GM12874 (cell line): Measurements from ENCODE around the gene PNPLA2.

Experiments
- TF ChIP-seq, protein P1 (sequence below): IDR thresholded peaks from 2 replicates; pipeline ENCODE4 v1.5.1; 2011; ENCODE audit warnings: low read depth, mild to moderate bottlenecking, control low read depth, low read length, moderate library complexity; ENCODE audit not compliant: insufficient read depth

PNPLA2 gene

DNA sequence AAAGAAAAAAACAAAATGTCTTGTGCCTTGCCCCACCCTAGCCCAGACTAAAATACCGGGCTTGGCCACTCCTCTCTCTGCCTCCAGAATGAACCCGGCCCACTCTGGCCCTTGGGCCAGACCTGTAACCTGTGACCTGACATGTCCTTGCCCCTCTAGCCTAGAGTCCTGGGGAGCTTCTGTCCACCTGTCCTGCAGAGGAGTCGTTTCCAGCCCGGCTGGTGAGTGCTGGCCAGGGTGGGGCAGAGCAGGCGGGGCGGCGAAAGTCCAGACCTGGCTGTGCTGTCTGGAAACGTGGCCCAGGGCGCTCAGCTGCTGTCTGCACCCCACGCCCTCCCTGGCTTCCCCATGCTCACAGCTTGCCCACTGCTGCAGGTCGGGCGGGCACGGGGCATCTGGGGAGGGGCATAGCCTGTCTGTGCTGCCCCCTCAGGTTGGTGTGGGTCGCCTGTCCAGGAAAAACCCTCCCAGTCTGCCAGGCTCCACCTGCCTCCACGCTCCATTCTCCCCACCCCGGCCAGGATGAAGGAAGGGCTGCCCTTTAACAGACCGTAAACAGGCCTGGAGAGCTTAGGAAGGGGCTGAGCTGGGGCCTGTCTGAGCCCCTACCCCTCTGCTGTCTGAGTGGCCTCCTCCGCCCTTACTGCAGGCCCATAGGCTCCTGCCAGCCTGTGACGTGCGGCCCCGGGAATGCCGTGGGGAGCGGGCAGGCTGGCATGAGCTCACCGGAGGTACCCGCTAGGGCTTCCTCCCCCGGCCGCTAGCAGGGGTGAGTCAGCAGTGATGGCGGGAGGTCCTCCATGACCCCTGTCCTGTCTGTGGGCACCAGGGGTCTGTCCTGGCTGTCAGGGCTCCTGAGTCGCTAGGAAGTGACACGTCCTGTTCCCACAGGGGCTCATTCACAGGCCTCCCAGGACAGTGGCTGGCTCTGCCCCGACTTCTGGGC, 15.9 kb downstream of the PNPLA2 start:
- TF ChIP-seq, protein P1, sequence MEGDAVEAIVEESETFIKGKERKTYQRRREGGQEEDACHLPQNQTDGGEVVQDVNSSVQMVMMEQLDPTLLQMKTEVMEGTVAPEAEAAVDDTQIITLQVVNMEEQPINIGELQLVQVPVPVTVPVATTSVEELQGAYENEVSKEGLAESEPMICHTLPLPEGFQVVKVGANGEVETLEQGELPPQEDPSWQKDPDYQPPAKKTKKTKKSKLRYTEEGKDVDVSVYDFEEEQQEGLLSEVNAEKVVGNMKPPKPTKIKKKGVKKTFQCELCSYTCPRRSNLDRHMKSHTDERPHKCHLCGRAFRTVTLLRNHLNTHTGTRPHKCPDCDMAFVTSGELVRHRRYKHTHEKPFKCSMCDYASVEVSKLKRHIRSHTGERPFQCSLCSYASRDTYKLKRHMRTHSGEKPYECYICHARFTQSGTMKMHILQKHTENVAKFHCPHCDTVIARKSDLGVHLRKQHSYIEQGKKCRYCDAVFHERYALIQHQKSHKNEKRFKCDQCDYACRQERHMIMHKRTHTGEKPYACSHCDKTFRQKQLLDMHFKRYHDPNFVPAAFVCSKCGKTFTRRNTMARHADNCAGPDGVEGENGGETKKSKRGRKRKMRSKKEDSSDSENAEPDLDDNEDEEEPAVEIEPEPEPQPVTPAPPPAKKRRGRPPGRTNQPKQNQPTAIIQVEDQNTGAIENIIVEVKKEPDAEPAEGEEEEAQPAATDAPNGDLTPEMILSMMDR: no peak

DNA sequence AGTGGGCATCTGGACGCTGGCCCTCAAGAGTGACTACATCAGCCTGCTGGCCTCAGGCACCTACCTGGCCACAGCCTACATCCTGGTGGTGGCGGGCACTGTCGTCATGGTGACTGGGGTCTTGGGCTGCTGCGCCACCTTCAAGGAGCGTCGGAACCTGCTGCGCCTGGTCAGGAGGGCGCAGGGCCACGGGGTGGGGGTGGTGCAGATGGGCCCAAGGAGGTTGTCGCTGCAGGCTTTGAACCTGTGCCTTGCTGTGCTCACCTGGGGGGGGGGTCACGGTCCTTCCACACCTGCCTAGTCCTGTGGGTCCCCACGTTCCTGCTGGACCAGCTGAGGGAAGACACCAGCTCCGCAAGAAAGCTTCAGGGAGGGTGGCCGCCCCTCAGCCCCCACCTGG, 17.6 kb downstream of the PNPLA2 start:
- TF ChIP-seq, protein P1: no peak

DNA sequence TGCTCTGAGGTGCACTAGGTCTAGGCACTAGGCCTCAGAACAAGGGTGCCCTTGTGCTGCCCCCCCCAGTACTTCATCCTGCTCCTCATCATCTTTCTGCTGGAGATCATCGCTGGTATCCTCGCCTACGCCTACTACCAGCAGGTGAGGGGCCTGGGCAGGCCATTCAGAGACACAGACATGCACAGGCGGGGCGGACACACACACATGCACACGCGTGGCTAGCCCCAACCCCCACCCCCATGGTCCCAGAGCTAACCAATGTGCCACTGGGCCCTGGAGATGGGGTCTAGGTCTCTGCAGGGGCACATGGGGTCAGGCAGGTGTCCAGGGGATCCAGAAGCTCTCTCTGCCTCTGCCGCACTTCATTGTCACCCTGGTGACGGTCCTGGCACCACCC, 18.0 kb downstream of the PNPLA2 start:
- TF ChIP-seq, protein P1: no peak

DNA sequence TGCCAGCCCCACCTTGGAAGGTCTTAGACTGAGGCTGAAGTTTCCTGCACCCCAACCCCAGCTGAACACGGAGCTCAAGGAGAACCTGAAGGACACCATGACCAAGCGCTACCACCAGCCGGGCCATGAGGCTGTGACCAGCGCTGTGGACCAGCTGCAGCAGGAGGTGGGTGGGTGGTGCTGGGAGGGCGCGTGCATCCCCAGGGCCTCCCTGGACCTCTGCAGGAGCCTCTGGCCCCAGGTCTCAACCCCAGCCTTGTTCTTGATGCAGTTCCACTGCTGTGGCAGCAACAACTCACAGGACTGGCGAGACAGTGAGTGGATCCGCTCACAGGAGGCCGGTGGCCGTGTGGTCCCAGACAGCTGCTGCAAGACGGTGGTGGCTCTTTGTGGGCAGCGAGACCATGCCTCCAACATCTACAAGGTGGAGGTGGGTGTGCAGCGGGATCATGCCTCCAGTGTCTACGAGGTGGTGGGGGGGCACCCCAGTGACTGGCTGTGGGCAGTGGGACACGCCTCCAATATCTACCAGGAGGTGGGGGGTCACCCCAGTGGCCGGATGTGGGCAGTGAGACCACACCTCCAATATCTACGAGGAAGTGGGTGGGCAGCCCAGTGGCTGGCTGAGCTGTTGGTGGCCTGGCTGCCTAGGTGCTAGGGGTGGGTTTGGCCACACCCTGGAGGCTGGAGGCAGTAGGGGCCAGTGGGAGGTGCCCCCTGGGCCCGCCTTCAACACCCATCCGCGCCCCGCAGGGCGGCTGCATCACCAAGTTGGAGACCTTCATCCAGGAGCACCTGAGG, 18.7 kb downstream of the PNPLA2 start:
- TF ChIP-seq, protein P1: no peak

DNA sequence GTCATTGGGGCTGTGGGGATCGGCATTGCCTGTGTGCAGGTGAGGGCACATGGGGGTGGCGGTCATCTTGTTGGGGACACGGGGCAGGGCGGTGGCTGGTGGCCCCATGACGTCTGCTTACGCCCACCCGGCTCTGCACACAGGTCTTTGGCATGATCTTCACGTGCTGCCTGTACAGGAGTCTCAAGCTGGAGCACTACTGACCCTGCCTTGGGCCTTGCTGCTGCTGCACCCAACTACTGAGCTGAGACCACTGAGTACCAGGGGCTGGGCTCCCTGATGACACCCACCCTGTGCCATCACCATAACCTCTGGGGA, 19.2 kb downstream of the PNPLA2 start:
- TF ChIP-seq, protein P1: no peak

DNA sequence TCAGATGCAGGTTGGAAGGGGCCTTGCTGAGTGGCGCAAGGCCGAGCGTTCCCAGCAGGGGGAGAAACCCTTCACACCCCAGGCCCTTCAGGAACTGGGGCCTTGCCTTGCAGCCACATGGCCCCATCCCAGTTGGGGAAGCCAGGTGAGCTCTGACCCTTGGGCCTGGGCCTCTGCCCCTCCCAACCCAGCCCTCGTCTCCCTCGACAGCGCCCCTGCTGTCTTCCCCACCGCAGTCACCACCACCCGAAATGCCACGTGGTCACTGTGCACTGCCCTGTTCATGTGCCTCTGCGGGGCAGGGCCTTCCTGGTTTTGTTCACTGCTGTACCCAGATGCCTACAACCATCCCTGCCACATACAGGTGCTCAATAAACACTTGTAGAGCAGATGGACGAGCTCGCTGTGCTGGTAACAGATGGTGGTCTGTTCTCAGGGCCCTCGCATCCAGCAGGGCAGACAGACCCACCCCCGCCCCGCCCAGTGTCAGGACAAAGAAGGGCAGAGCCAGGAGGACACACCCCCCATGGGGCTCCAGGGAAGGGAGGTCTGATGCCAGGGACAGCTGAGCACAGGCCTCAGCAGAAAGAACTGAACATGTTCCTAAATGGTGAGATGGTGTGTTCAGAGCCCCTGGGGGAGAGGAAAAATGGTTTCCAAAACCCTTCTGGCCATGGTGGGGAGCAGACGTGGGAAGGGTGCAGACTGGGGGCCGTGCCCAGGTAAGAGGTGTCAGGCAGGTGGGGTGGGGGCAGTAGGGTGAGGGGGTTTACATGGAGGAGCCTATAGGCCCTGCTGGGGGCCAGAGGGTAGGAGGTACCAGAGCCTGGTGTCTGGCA, 19.9 kb downstream of the PNPLA2 start:
- TF ChIP-seq, protein P1: no peak

DNA sequence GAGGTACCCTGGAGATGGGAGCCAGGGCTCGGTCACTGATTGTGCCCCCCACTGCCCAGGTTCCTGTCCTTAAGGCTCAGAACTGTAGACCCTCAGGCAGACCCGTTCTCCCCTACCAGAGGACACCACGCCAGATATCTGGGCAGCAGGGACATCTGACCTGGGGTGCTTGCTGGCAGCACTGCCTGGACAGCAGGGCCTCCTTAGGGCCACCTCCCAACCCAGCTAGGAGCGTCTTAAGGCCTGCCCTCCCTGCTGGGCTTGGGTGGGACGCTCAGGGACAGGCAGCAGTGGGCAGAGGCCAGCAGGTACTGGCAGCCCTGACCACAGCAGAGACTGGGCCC, 20.5 kb downstream of the PNPLA2 start:
- TF ChIP-seq, protein P1: no peak
